Measurements from ENCODE around the gene WT1.

DNA sequence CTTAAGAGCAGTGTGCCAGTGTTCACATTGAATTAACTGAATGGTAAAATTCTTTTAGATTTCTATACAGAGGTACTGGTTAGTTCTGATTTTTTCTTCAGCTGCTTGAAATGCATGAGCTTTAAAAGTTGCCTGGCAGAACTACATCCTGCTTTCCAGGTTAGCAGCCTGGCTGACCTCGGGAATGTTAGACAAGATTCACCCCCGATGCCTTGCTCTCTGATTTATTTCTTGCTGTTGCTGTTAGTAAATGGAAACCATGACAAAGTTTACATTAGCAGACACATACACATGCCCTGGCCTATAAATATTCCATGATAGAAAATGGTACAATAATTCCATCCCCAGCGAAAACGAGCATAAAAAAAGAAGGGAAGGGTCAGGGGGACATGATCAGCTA, 47.0 kb downstream of the WT1 start:
- TF ChIP-seq, protein P1, sequence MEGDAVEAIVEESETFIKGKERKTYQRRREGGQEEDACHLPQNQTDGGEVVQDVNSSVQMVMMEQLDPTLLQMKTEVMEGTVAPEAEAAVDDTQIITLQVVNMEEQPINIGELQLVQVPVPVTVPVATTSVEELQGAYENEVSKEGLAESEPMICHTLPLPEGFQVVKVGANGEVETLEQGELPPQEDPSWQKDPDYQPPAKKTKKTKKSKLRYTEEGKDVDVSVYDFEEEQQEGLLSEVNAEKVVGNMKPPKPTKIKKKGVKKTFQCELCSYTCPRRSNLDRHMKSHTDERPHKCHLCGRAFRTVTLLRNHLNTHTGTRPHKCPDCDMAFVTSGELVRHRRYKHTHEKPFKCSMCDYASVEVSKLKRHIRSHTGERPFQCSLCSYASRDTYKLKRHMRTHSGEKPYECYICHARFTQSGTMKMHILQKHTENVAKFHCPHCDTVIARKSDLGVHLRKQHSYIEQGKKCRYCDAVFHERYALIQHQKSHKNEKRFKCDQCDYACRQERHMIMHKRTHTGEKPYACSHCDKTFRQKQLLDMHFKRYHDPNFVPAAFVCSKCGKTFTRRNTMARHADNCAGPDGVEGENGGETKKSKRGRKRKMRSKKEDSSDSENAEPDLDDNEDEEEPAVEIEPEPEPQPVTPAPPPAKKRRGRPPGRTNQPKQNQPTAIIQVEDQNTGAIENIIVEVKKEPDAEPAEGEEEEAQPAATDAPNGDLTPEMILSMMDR (conservative IDR thresholded peaks at IDR 0.05; ENCODE audit: low read depth, low read length) = no peak
- no peak for TF ChIP-seq RFX5 (IDR thresholded peaks at IDR 0.05; ENCODE audit: low read depth, low read length)
